ENCODE measurements around the gene ZNF586. TPM values are rescaled to one million over a fixed set of nuclear protein-coding genes. Genes with fewer than 3 reads are reported as not detected.

Gene ZNF586
- 17.5 and 20.1 TPM in 2 replicates for total RNA-seq

GRCh38 chr19:57769345-57770131 is at the start of gene ZNF586:
TSS of gene ZNF586 (plus strand) at chr19:57769676. CDS start at chr19:57769843, 167 bp downstream.

GRCh38 chr19:57746580-57747471 is 22.6 kb upstream of the ZNF586 start, which contains the start of gene ZNF776:
TSS of gene ZNF776 (plus strand) at chr19:57746815. CDS start at chr19:57747059, 244 bp downstream.

GRCh38 chr19:57814505-57815246 is 45.2 kb downstream of the ZNF586 start, which contains the start of gene ZNF552:
TSS of gene ZNF552 (minus strand) at chr19:57814913. CDS start at chr19:57814743, 170 bp downstream.

GRCh38 chr19:57830071-57830602 is 60.7 kb downstream of the ZNF586 start, which contains the start of gene ZNF587B:
TSS of gene ZNF587B (plus strand) at chr19:57830299. CDS start at chr19:57830529, 230 bp downstream.

Other genes with a start within 250 kb of the ZNF586 start
- 5.6 and 6.3 TPM in 2 replicates for gene ZNF549, start 242.3 kb upstream of the ZNF586 start, total RNA-seq
- 7.3 and 10.5 TPM in 2 replicates for gene ZNF550, start 209.8 kb upstream of the ZNF586 start, total RNA-seq
- 6.8 and 6.9 TPM in 2 replicates for gene ZNF416, start 190.8 kb upstream of the ZNF586 start, total RNA-seq
- gene ZIK1, start 185.5 kb upstream of the ZNF586 start, total RNA-seq: 7.0 and 8.1 TPM in 2 replicates
- gene ZNF530, start 169.8 kb upstream of the ZNF586 start, total RNA-seq: 2.0 and 4.2 TPM in 2 replicates
- 21.5 and 28.4 TPM in 2 replicates for gene ZNF134, start 155.4 kb upstream of the ZNF586 start, total RNA-seq
- gene ZNF211, start 136.5 kb upstream of the ZNF586 start, total RNA-seq: 12.4 and 12.7 TPM in 2 replicates
- not detected in 2 replicates for gene ZSCAN4, start 100.7 kb upstream of the ZNF586 start, total RNA-seq
- 6.0 and 8.9 TPM in 2 replicates for gene ZNF551, start 87.7 kb upstream of the ZNF586 start, total RNA-seq
- gene ZNF154, start 60.5 kb upstream of the ZNF586 start, total RNA-seq: 4.9 and 5.3 TPM in 2 replicates
- 13.9 and 15.3 TPM in 2 replicates for gene ZNF671, start 42.1 kb upstream of the ZNF586 start, total RNA-seq
- gene ZNF776, start 22.9 kb upstream of the ZNF586 start, total RNA-seq: 12.4 and 16.0 TPM in 2 replicates
- gene ZNF552, start 45.2 kb downstream of the ZNF586 start, total RNA-seq: 2.8 and 6.8 TPM in 2 replicates
- 15.7 and 25.2 TPM in 2 replicates for gene ZNF587B, start 60.6 kb downstream of the ZNF586 start, total RNA-seq
- gene ZNF587, start 80.2 kb downstream of the ZNF586 start, total RNA-seq: 22.3 and 35.3 TPM in 2 replicates
- gene ZNF814, start 119.4 kb downstream of the ZNF586 start, total RNA-seq: 6.1 and 10.3 TPM in 2 replicates
- gene ZNF417, start 146.9 kb downstream of the ZNF586 start, total RNA-seq: 23.4 and 25.1 TPM in 2 replicates
- gene ZNF418, start 165.7 kb downstream of the ZNF586 start, total RNA-seq: 9.4 and 10.3 TPM in 2 replicates
- 3.3 and 6.1 TPM in 2 replicates for gene ZNF256, start 178.0 kb downstream of the ZNF586 start, total RNA-seq
- gene C19orf18, start 204.9 kb downstream of the ZNF586 start, total RNA-seq: 0.17 TPM in 1 of 2 replicates, not detected in the other
- gene ZNF606, start 233.1 kb downstream of the ZNF586 start, total RNA-seq: 26.1 and 31.6 TPM in 2 replicates

Data from smooth muscle cell of trachea (primary cell).